SH-SY5Y (cell line): ENCODE data around the gene SKAP1.

Experiments used
- GATA2 ChIP-seq: IDR thresholded peaks from 2 replicates; pipeline ENCODE4 v1.6.1; 2011; ENCODE audit warnings: mild to moderate bottlenecking, low read depth, low read length
- GATA3 ChIP-seq: IDR thresholded peaks from 2 replicates; pipeline ENCODE4 v1.6.1; 2011; ENCODE audit warnings: low read depth, mild to moderate bottlenecking, low read length, moderate library complexity

- TF ChIP-seq GATA3 (no peak), GATA2 (no peak)
Measured at GRCh38 chr17:48438516-48439061, 8.6 kb upstream of the SKAP1 start.
